Right forelimb (tissue), 1 donor: ENCODE data around the gene FGFRL1.

Source experiments
- DNase-seq: peaks from one replicate; pipeline ENCODE4 v3.0.0-alpha.2; 2018

The FGFRL1 gene

GRCh38 chr4:1024882-1025545 lies 13.6 kb downstream of the FGFRL1 start:
- DNase-seq = no peak

- no peak for DNase-seq
Measured at GRCh38 chr4:1026115-1026514, 14.7 kb downstream of the FGFRL1 start.

- no peak for DNase-seq
Measured at GRCh38 chr4:1027219-1027914, 15.9 kb downstream of the FGFRL1 start.

GRCh38 chr4:1027915-1028238 lies 16.5 kb downstream of the FGFRL1 start:
- DNase-seq = no peak

GRCh38 chr4:1028574-1029220 lies 17.3 kb downstream of the FGFRL1 start:
- DNase-seq = no peak

- DNase-seq = no peak
Measured at GRCh38 chr4:1029529-1029928, 18.1 kb downstream of the FGFRL1 start.

- DNase-seq = no peak
Measured at GRCh38 chr4:1030031-1030430, 18.6 kb downstream of the FGFRL1 start.

GRCh38 chr4:1030559-1030958 lies 19.1 kb downstream of the FGFRL1 start:
- DNase-seq = no peak

- DNase-seq = no peak
Measured at GRCh38 chr4:1031346-1031745, 19.9 kb downstream of the FGFRL1 start.

GRCh38 chr4:1031956-1032795 lies 20.8 kb downstream of the FGFRL1 start:
- DNase-seq = no peak

GRCh38 chr4:1032861-1033260 lies 21.4 kb downstream of the FGFRL1 start:
- DNase-seq = no peak

GRCh38 chr4:1033840-1034551 lies 22.6 kb downstream of the FGFRL1 start:
- peak; percentile 89 for DNase-seq

GRCh38 chr4:1035510-1035909 lies 24.1 kb downstream of the FGFRL1 start:
- no peak for DNase-seq

- DNase-seq = no peak
Measured at GRCh38 chr4:1036095-1036494, 24.7 kb downstream of the FGFRL1 start.

GRCh38 chr4:1036976-1037810 lies 25.8 kb downstream of the FGFRL1 start:
- no peak for DNase-seq

GRCh38 chr4:1038948-1039492 lies 27.6 kb downstream of the FGFRL1 start:
- no peak for DNase-seq

GRCh38 chr4:1039493-1040343 lies 28.3 kb downstream of the FGFRL1 start:
- DNase-seq = peak; percentile 81

- no peak for DNase-seq
Measured at GRCh38 chr4:1040344-1041146, 29.1 kb downstream of the FGFRL1 start.

- no peak for DNase-seq
Measured at GRCh38 chr4:1041147-1041935, 29.9 kb downstream of the FGFRL1 start.
